HG02763 (cell line): Measurements from ENCODE around the gene ESYT3.
"Not testable (repeated sequence)": the region's sequence is repeated elsewhere in the genome, so short reads cannot be mapped to it uniquely, and the experiment has no call there.

Experiments
- ATAC-seq: cut with Tn5 transposase; IDR thresholded peaks from one replicate; pipeline ENCODE4 v1.9.1; 2021; ENCODE audit warnings: mild to moderate bottlenecking, moderate library complexity; ENCODE audit not compliant: unreplicated experiment

Gene ESYT3

DNA sequence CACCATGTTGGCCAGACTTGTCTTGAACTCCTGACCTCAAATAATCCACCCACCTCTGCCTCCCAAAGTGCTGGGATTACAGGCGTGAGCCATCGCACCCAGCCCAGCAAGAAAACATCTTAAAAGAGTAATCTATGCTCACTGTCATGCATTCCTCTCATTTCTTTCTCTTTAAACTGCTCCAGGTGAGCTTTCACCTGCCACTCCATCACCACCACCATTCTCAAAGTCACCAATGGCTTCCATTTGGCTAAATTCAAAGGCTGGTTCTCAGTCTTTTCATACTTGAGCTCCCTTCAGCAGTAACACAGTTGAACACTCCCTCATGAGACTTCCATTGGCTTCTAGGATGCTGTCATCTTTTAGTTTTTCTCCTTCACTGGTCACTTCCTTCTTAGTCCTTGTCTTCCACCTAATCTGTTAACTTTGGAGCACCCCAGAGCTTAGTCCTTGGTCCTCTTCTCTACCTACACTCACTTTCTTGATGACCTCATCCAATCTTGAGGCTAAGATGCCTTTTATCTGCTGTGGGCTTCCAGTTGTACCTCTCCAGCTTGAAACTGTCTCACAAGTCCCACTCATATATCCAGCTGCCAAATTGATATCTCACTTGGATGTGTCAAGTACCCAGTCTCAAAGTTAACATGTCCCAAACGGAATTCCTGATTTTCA, 27.0 kb upstream of the ESYT3 start:
- ATAC-seq = no peak

DNA sequence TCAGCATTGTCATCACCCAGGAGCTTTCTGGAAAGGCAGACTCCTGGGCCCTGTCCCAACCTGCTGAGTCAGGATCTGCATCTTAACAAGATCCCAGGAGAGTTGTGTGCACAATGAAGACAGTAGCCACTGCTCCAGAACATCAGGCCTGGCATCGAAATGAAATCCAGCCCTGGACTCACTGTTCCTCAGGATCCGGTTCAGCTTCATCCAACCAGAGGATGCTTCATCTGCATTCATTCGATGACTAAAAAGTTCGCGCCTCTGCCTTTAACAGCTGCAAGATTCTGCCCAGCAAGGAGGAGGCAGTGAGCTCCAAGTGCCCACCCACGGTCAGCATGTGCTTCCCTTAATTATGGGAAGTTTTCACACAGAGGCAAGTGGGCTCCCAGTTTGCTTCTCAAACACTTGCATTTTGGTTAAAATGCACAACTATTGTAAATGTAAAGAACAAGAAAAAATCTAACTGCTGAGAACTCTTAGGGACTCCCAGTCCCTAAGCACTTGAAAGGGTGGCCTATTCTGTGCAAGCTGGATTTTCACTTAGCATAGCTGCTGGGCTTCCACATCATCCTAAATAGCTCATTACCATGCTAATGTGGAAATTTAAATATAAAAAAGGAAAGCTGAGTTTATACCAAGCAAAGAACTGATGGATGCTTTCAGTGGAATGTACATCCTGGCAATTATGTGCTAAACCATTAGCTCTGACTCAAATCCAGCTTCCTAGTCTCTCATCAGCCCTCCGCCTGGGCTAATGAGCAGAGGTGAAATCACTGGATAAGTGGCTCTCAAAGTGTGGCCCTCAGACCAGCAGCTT, 25.5 kb upstream of the ESYT3 start:
- no peak for ATAC-seq

DNA sequence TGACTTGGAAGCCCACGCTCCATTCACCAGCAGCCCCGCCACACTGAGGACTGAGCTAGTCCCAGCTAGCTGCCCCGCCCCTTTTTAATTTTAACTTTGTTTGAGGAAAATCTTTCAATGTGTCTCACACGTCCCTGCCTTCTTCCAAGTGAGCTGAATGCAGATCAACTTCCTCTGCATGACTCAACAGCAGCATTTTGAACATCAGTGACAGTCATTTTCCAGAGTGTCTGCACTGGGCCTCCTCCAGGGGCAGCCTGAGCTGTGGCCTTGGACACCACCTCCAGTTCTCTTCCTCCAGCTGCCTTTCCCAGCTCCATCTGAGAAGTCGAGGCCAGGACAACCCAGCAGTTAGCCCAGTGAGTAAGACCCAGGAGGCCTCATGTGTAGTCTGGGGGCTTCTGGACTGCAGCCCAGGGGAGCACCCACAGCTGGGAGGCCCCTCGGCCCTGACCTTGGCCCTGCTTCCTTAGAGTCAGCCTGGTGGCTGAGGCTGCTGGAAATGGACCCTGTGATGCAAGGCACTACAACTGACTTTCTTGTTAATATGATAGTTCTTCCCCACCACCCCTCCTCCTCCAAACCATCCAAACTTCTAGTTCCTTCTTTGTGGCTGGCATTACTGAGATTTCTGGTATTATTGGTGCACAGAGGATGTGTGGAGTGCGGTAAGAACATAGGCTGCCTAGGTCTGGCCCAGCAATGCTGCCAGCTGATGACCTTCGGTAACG, 21.4 kb upstream of the ESYT3 start:
- no peak for ATAC-seq

DNA sequence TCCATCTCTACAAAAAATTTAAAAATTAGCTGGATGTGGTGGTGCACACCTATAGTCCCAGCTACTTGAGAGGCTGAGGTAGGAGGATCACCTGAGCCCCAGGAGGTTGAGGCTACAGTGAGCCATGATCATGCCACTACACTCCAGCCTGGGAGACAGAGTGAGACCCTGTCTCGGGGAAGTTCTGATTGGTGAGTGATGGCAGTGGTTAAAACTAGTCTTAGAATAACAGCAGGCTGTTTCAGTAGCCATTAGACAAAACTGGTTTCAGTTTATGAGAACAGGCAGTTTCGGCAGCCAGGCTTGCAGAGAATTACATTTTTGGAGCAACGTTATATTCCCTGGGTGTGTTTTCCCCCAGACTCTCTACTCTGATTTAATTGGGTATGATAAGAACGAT, 18.2 kb upstream of the ESYT3 start:
- not testable (repeated sequence) for ATAC-seq

DNA sequence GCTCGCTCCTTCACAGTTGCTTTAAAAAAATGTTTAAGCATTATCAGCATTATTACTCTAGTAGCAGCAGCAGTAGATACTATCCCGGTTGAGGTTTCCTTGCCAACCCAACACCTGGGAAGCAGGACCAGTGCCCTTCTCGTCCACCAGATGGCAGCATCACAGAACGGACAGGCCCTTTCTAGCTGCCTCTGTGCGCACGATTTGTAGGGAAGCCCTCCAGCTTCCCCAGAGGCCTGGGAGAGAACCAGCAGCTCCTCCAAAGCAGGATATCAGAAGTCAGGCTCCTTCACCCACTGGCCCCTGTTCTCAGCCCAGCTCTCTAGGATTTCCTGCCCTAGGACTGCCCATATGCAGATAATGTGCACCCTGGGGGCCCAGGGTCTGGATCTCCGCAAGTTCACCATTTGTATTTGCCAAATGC, 16.8 kb upstream of the ESYT3 start:
- peak; percentile 73 for ATAC-seq

DNA sequence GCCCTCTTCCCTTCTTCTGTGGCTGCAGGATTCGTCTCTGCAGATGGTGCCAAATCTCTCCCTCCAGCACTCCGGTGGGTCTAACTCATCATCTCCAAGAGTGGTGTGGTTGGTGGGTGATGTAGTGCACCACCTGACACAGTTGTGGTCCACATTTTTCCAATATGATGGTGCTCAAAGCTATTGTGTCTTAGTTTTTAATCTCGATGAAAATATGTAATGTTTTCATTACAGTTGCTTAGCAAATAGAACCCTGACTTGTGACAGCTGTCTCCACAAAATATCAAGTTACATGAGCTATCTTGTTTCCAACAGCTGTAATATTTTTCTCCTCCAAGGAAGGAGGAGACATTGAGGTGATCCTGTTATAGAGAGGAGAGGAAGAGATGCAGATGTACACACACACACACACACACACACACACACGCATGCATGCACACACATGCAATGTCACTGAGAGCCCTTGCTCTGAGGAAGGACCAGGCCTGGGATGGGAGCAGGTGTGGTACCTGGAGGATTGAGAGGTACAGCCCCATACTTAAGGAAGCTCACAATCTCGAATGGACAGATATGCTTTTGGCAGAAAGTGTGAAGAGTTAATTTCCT, 15.7 kb upstream of the ESYT3 start:
- no peak for ATAC-seq

DNA sequence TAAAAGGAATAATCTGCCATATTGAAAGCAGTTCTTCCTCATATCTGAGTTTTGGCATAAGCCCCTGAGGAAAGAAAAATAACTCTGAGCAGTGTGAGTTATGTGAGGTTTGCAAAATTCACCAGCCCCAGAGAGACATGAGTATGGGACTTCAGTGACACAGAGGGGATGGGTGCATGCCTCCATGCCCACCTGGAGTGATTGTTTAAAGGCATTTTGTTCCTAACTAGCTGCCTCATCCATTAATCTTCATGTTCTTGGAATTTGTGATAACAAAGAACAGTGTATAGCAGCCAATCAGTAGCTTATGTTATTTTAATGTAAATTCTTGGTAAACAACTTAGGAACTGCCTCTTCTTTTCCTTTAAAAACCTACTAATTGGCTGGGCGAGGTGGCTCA, 11.1 kb upstream of the ESYT3 start:
- ATAC-seq = no peak

DNA sequence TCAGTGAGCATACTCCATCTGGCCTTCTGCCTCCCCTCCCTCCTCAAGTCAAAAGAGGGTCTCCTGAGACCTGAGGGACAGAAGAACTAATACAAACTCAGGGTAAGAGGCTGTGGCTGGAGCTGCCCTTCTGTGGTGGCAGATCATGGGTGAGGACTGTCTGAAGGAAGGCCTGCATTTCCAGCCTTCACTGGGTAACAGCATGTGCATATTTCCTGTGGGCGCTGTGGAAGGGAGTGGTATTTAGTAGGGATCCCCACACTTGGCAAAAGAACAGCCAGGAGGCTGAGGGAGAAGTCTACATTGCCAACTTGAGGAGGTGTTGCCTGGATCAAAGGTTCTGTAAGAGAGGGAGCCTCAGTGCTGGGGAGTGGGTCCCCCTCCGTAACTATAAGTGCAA, 10.1 kb upstream of the ESYT3 start:
- ATAC-seq = no peak

DNA sequence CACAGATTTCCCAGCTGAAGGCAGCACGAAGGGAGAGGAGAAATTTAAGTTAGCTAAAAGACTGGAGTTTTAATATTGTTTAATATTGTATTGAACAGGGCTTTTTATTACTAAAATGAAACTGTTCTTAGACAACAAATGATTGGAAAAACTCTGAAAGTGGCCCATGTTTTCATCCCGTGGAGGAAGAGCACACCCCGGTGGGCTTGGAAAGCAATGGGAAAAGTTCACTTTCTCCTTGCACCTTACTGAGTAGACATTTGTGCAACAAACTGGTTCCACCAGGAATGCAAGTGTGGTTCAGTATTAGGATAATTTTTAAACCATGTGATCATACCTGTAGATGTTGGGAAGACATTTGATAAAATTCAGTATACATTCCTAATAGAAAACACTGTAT, 8.2 kb upstream of the ESYT3 start:
- ATAC-seq = no peak

DNA sequence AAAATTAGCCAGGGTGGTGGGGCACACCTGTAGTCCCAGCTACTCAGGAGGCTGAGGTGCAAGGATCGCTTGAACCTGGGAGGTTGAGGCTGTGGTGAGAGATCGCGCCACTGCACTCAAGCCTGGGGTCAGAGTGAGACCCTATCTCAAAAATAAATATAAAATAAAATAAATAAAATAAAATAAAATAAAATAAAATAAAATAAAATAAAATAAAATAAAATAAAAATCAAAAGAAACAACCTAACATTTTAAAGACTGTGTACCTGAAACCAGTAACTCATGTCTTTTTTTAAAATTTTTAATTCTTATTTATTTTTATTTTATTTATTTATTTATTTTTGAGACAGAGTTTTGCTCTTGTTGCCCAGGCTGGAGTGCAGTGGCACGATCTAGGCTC, 7.7 kb upstream of the ESYT3 start:
- not testable (repeated sequence) for ATAC-seq

DNA sequence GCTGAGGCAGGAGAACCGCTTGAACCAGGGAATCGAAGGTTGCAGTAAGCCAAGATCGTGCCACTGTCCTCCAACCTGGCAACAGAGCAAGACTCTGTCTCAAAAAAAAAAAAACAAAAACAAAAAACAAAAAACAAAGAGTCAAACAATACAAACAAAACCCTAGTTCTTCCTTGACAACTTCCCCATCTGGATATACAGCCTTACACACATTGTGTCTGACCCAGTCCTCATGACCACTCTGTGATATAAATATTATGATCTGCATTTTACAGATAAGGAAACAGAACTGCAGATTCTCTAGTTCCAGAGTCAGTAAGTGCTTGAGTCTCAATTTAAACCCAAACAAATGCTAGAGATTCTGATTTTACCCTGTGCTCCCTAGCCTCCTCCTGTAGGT, 4.8 kb upstream of the ESYT3 start:
- ATAC-seq = no peak

DNA sequence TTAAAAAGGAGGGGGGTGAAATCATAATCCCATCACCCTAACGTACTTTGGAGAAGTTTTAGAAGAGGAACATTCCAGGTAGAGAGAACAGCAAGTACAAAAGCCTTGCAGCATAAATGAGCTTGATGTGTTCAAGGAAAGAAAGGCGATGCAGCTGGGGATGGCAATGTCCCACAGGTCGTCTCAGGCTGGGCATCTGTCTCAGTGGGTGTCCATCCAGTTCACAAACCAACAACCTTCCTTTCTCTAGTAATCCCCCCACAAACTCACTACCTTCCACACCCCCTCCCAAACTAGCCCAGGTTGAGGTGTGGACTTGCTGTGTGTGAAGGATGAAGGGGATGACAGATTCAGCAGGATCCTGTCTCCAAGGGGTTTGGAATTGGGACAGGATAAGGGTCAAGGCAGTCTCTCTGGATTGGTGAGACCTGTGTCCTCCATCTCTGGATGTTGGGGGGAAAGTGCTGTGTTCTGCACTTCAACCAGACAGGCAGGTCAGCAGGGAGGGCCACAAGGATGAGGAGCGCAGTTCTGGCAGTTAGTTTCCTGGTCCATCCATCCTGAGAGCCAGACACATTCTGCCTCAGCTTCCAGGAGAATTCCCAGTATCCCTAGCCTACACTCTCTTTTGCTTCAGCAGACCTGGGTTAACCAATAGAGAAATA, 1.7 kb upstream of the ESYT3 start:
- no peak for ATAC-seq

DNA sequence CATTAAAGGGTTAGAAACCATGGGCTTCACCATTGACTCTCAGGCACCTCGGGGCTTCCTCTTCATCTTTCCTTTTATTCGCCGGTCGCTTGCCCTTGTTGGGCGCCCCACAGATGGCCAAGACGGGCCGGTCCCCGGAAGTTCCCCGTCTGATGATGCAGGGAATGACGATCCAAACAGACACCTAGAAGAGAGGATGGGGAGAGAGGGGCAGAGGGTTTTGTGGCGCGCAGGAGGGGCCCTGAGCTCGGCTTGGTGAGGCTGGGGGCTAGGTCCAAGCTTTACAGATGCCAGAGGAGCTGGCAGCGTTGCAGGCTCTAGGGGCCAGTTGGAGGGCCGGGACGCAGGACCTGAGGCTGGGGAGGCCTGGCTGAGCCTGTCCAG, 532 bp upstream of the ESYT3 start:
- ATAC-seq = no peak

DNA sequence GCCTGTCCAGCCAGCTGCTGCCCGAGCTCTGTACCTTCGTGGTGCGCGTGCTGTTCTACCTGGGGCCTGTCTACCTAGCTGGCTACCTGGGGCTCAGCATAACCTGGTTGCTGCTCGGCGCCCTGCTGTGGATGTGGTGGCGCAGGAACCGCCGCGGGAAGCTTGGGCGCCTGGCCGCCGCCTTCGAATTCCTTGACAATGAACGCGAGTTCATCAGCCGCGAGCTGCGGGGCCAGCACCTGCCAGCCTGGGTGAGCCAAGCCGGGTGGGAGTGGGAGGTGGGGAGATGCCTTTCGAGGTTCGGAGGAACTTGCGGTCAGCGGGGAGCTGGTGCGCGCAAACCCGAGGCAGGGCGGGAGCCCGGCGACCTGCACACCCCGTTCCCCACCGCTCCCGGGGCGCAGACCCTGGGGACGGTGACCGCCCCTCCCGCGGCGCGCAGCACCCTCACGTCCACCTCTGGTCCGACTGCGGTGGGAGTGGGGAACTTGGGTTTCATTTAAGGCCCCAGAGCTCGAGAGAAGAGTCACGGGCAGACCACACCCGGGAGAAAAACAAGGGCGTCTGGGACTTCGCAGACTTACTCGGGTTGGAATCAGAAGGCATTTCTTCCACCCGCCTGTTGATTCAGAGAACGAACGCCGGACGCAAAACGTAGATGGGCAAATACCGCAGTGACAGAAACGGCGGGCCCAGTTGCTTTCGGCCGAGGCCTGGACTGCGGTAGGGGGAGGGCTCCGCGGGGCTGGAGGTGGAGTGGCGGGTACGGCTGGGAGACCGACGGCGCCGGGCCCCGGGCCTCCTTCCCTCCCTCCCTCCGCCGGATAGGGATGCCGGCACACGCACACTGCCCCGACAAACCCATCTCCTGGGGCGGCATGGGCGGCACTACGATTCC, 708 bp downstream of the ESYT3 start:
- ATAC-seq = no peak

DNA sequence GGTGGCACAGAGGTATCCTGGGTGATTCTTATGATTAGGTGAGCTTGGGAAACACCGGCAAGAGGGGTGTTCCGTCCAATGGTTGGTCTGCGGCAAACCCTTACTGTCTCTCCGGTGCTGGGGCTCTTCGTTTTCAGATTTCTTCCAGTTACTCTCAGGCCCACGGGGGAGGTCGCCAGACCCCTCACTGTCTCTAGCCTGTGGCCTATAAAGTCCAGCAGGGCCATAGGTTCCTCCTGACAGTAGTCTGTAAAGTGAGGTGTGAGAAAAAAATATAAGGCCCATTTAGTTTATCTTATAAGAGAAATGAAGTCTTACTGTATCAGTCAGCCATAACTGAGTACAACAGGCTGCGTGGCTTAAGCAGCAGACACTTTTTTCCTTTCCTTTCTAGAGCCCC, 1.4 kb downstream of the ESYT3 start:
- ATAC-seq = no peak

DNA sequence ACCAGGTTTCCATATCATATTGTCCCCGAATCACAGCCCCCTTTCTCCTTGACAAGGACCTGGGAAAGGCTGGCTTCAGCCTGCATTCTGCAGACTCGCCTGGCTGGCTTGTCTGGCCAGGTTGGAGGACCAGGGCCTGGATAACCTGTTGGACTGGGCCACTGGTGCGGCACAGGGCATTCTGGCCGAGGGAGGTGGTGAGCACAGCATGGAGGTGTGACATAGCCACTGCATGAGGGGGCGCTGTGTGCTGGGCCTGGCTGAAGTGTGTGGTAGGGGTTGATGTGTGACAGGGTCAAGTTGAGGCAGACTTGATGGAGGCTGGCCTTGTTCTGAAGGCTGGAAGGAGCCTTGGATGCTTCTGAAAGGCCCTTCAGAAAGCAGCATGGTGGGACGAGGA, 2.9 kb downstream of the ESYT3 start:
- ATAC-seq = no peak

DNA sequence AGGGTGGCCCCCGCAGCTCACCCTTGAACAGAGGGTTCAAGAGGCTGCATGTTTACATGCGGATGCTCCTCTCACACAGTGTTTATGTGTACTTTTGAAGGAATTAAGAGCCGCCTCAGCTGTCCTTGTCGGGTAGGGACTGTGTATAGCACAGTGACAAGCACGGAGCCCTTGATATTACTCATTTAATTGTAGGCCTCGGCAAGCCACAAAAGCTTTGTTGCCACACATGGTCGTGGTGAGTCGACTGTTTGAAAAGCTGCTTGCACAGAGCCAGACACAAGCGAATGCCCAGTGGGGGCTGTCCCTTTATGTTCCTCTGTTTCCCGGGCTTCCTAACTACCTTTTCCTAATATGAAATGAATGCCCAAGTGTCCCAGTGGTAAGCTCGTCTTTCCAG, 4.5 kb downstream of the ESYT3 start:
- no peak for ATAC-seq

DNA sequence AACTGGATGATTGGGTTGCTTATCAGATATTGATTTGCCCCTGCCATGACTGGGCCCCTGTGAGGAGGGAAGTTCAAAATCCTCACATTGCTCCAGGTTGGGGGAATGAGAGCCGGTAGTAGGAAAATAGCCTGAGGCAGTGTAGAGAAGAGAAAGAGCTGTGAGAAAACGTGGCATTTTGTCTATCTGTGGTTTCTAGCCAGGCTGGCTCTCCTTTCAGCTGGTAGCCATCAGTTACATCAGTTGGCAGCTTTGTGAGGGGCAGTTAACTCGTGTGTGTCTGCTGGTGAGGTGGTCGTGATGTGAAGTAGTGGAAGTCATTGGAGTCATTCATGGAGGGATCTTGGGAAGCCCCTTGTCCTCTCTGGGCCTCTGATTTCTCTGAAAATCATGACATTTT, 5.2 kb downstream of the ESYT3 start:
- no peak for ATAC-seq

DNA sequence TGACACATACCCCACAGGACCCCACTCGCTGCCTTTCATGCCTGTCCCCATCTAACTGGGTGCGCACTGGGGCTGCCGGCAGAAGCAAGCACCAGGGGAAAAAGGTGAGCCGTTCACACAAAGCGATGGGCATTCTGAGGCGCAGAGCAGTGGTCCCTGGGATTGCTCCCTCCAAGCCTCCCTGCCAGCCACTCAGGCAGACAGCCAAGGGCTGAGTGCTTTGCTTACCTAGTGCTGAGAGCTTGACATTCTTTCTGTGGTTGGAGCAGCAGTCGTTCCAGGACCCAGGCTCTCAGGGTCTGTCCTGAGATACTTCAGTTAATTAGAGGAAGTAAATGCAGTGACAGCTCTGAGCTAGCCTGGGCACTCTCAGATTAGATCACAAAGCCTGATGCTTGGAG, 5.7 kb downstream of the ESYT3 start:
- no peak for ATAC-seq

DNA sequence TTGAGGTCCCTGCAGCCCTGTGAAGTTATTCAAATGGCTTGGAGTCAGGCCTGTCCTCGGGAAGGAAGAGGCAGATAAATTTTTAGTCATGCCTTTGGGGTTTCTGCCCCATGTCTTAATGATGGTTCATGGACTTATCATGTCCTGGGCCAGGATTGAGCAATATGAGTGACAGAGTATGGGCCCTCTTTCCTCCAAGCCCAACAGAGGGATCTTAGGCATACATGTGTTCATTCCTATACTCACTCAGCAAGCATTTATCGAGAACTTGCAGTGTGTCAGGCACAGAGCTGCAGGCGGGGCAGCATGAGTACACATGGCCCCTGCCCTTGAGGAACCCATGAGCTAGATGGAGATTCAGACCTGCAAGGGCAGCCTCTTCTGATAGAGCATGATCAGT, 6.2 kb downstream of the ESYT3 start:
- no peak for ATAC-seq
